BE2C (cell line): ENCODE data around the gene PLCH2.

Experiments
- DNase-seq: peaks from one replicate; pipeline ENCODE4 v3.0.0-alpha.2; 2020
- H3K27me3 ChIP-seq: fragments of 250-450 bp; sonication (Bioruptor Pico); 2 replicates; pipeline ENCODE4 v1.5.1; 2020; ENCODE audit warnings: mild to moderate bottlenecking
- H3K36me3 ChIP-seq: fragments of 250-450 bp; sonication (Bioruptor Pico); 2 replicates; pipeline ENCODE4 v1.5.1; 2020; ENCODE audit warnings: mild to moderate bottlenecking
- H3K4me1 ChIP-seq: fragments of 250-450 bp; sonication (Bioruptor Pico); 2 replicates; pipeline ENCODE4 v1.5.1; 2020
- H3K4me3 ChIP-seq: 2 replicates; pipeline ENCODE4 v1.5.1; 2011; ENCODE audit warnings: low read depth, low read length
- H3K9me3 ChIP-seq: fragments of 250-450 bp; sonication (Bioruptor Pico); 2 replicates; pipeline ENCODE4 v1.5.1; 2020
- TF ChIP-seq, protein P1 (sequence below): IDR thresholded peaks from 2 replicates; pipeline ENCODE4 v1.5.1; 2012; ENCODE audit warnings: mild to moderate bottlenecking, low read depth, low read length

PLCH2 gene

DNA sequence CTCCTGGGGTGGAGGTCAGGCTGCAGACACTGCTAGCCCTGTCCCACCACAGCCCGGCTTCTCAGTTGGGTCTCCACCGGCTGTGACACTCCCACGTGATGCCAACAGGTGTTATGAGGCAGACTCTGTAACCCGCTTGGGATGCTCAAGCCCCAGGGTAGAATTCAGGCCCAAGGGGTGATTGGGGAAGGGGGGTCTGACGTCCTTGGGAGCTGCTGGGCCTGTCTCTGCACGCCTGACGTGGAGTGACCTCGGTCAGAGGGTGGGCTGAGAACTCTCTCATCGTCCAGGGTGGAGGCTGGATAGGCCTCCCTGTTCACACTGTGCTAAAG lies 61.7 kb downstream of the PLCH2 start:
- no peaks in the 10 kb centered on the region for H3K36me3 ChIP-seq
- H3K27me3 ChIP-seq = no peaks in the 10 kb centered on the region
- TF ChIP-seq, protein P1, sequence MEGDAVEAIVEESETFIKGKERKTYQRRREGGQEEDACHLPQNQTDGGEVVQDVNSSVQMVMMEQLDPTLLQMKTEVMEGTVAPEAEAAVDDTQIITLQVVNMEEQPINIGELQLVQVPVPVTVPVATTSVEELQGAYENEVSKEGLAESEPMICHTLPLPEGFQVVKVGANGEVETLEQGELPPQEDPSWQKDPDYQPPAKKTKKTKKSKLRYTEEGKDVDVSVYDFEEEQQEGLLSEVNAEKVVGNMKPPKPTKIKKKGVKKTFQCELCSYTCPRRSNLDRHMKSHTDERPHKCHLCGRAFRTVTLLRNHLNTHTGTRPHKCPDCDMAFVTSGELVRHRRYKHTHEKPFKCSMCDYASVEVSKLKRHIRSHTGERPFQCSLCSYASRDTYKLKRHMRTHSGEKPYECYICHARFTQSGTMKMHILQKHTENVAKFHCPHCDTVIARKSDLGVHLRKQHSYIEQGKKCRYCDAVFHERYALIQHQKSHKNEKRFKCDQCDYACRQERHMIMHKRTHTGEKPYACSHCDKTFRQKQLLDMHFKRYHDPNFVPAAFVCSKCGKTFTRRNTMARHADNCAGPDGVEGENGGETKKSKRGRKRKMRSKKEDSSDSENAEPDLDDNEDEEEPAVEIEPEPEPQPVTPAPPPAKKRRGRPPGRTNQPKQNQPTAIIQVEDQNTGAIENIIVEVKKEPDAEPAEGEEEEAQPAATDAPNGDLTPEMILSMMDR = no peak
- no peak for DNase-seq
- H3K4me1 ChIP-seq = peaks cover 3% of the 10 kb centered on the region
- H3K9me3 ChIP-seq = no peaks in the 10 kb centered on the region
- no peak overlapping the region for H3K4me3 ChIP-seq

DNA sequence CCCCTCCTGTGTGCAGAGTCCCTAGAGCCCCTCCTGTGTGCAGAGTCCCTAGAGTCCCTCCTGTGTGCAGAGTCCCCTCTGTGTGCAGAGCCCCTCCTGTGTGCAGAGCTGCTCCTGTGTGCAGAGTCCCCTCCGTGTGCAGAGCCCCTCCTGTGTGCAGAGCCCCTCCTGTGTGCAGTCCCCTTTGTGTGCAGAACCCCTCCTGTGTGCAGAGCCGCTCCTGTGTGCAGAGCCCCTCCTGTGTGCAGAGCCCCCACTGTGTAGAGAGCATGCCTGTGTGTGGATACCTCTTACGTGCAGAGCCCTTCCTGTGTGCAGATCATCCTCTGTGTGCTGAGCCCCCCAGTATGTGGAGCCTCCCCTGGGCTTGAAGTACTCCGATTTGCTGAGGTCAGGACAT lies 62.3 kb downstream of the PLCH2 start:
- Histone ChIP-seq H3K36me3 (no peaks in the 10 kb centered on the region), H3K4me1 (peaks cover 9% of the 10 kb centered on the region), H3K27me3 (no peaks in the 10 kb centered on the region), H3K4me3 (no peak overlapping the region), H3K9me3 (no peaks in the 10 kb centered on the region)
- DNase-seq = no peak
- TF ChIP-seq, protein P1 = no peak

DNA sequence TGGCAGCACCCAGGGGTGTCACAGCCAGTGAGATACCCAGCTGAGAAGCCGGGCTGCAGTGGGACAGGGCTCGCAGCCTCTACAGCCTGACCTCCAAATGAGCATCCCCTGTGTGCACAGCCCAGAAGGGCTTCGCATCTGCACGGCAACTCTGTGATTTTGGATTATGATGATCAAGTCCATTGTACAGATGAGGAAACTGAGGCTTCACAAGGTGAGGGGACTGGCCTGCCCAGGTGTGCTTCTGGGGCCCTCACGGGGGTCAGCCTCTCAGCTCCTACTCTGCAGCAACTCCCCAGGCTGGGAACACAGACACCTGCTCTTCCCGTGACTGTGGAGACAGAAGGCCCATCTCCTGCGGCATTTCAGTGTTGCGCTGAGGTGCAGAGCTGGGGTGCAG lies 62.8 kb downstream of the PLCH2 start:
- Histone ChIP-seq H3K36me3 (no peaks in the 10 kb centered on the region), H3K27me3 (no peaks in the 10 kb centered on the region), H3K9me3 (no peaks in the 10 kb centered on the region), H3K4me3 (no peak overlapping the region), H3K4me1 (peaks cover 10% of the 10 kb centered on the region)
- DNase-seq = no peak
- TF ChIP-seq, protein P1 = no peak

DNA sequence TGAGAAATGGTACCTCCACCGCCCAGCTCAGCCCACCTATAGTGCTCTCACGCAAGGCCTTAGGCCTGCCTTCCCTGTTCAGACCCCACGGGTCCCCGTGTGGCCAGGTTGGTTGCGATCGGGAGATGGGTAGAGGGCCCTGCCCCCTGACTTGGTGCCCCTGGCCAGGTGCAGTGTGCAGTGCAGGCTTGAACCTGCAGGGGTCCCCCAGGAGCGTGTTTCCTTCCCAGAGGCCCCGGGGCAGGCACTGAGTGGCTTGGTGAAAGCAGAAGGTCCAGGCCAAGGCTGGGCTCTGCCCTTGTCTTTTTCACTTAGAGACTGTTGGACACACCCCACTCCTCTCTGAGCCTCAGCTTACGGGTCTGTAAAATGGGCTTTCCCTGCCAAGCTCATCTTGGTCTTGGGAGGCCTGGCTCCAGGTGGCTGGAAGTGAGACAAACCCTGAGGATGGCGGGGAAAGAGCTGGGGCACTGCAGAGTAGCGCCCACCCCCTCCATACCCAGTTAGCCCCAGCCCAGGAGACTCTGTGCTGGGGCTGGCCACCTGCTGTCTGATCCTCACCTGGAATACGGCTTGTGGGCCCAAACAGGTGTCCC lies 63.3 kb downstream of the PLCH2 start:
- Histone ChIP-seq H3K9me3 (no peaks in the 10 kb centered on the region), H3K27me3 (no peaks in the 10 kb centered on the region), H3K4me3 (no peak overlapping the region), H3K4me1 (peaks cover 16% of the 10 kb centered on the region), H3K36me3 (no peaks in the 10 kb centered on the region)
- DNase-seq = no peak
- TF ChIP-seq, protein P1 = no peak

DNA sequence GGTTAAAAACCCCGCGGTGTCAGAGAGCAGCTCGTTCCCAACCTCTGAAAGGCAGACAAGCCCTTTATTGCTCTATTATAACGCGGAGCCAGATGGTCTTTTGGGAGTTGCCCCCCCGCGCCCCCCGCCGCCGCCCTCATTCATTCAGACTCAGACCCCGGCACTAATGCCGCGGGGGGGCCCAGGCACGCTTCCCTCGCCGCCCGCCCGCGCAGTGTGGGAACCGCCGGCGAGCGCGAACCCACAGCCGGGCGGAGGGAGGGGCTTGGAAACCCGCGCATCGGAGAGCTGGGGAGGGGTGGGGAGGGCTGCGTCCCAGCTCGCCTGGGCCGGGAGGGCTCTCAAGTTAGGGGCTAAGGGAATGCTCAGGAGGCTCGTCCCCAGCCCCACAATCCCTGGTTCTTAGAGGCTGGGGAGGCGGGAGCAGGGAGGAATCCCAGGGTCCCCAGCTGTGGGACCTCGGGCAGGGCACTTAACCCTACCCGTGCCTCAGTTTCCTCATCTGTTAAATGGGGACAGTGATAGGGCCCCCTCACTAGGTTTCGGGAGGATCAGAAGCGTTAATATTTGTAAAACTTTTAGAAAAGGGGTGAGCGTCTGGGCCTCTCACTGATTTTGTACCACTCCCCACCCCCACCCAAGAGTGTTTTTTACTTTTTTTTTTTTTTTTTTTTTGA lies 64.9 kb downstream of the PLCH2 start:
- H3K27me3 ChIP-seq = no peaks in the 10 kb centered on the region
- peaks cover 31% of the 10 kb centered on the region for H3K4me1 ChIP-seq
- H3K4me3 ChIP-seq = no peak overlapping the region
- no peaks in the 10 kb centered on the region for H3K36me3 ChIP-seq
- no peaks in the 10 kb centered on the region for H3K9me3 ChIP-seq
- TF ChIP-seq, protein P1 = no peak
- no peak for DNase-seq

DNA sequence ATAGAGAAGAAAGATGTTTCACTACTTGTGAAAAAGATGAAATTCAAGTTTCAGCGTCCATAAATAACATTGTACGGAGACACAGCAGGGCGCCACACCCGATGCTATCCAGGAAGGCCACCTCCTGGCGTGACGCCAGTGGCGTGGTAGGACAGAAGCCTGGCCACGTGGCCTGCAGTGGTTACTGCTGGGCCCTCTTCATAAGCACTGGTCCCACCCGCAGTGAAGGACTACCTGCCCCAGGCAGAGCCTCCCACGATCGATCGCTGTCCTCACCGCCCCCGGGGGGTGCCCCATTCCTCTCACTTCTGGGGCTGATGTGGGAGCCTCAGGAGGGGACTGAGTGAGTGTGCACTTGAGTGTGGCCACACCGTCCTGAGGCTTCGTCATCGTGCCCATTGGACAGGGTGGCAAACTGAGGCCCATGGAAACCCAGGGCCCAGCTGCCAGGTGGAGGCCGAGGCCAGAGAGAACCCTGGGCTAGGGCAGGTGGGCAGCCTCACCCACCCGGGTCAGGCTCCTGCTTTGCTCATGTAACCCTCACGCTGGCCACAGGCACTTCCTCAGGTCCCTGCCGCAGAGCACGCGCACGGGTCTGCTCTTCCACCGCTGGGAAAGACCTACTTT lies 65.6 kb downstream of the PLCH2 start:
- peaks cover 31% of the 10 kb centered on the region for H3K4me1 ChIP-seq
- no peak for DNase-seq
- H3K9me3 ChIP-seq = no peaks in the 10 kb centered on the region
- H3K4me3 ChIP-seq = no peak overlapping the region
- H3K36me3 ChIP-seq = no peaks in the 10 kb centered on the region
- TF ChIP-seq, protein P1 = no peak
- no peaks in the 10 kb centered on the region for H3K27me3 ChIP-seq
